Left lung (tissue), 10 donors: Measurements from ENCODE around the gene LIN9. TPM values are rescaled to one million over a fixed set of nuclear protein-coding genes. Genes with fewer than 3 reads are reported as not detected.

Experiments
- ATAC-seq: fragments of 200-7000 bp; cut with Tn5 transposase; one replicate; pipeline ENCODE4 v1.9.1; 2020; ENCODE audit warnings: moderate library complexity
- DNase-seq, 4 donors: peaks; one replicate each; pipeline ENCODE4 v3.0.0-alpha.2; 2013 to 2020
- H3K27ac ChIP-seq, 2 donors: fragments of 200-600 bp; sonication (generic) in 1 of 2; one replicate each; pipeline versions ENCODE4 v1.5.0 to v1.8.0; 2020 to 2021
- H3K27me3 ChIP-seq, 2 donors: fragments of 200-600 bp; sonication (generic) in 1 of 2; one replicate each; pipeline versions ENCODE4 v1.5.0 to v1.8.0; 2020 to 2021
- H3K36me3 ChIP-seq, 2 donors: fragments of 200-600 bp; sonication (generic) in 1 of 2; one replicate each; pipeline versions ENCODE4 v1.5.0 to v1.8.0; 2020 to 2021
- H3K4me1 ChIP-seq, 2 donors: fragments of 200-600 bp; one replicate each; pipeline ENCODE4 v1.8.0; 2021
- H3K4me3 ChIP-seq, 2 donors: fragments of 200-600 bp; sonication (generic) in 1 of 2; one replicate each; pipeline versions ENCODE4 v1.5.0 to v1.8.0; 2020 to 2021; ENCODE audit warnings: mild to moderate bottlenecking in 1 of 2
- H3K9me3 ChIP-seq, 2 donors: fragments of 200-600 bp; sonication (generic) in 1 of 2; one replicate each; pipeline versions ENCODE4 v1.5.0 to v1.8.0; 2020 to 2021
- intact Hi-C, 2 donors: fragments of 100-400 bp; cut with DNase I; formaldehyde crosslinking; loops; one replicate each; pipeline versions ENCODE4 v1.11.2 to v1.14.2; 2022
- polyA plus RNA-seq, 6 donors: library from polyadenylated mRNA; unstranded; fragments of 120-200 nt; gene quantifications; one replicate each; pipeline ENCODE4 v1.2.1, GENCODE V29; 2013; ENCODE audit not compliant: insufficient read length in 6 of 6
- total RNA-seq, 2 donors: library from RNA; stranded (reverse); fragmentation: NEBNext Ultra II Directional; extraction: Animal tissue kit (Norgen Biotek cat#: 25700); gene quantifications; one replicate each; pipeline ENCODE4 v1.2.1, GENCODE V29; 2021
- TF ChIP-seq, protein P1 (sequence below), 2 donors: fragments of 200-600 bp; sonication (generic) in 1 of 2; IDR thresholded peaks; one replicate each; pipeline versions ENCODE4 v1.5.0 to v1.8.0; 2021; ENCODE audit warnings: antibody characterized with exemption in 2 of 2
- donor health status: DM: no; HTN: yes; CAD: no.
- donor health status: DM: no; HTN: no; CAD: no.

Gene LIN9
- total and polyA plus RNA-seq, 8 donors: 3.7 to 14.7 (median 11.5) TPM

DNA sequence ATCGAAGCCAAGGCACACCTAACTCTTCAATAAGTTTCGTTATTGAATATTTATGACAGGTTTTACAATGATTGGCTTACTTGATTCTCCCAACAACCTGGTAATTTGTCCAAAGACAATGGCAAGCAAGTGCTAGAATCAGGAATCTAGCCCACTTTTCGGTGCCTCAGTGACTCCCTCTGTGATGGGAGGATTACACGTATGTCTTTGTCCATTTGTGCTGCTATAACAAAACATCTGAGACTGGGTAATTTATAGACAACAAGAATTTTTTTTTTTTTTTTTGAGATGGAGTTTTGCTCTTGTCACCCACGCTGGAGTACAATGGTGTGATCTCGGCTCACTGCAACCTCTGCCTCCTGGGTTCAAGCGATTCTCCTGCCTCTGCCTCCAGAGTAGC, 2.4 kb upstream of the LIN9 start:
- H3K27me3 ChIP-seq: peaks cover 0 to 3% of the 10 kb centered on the region in 2 donors
- H3K4me3 ChIP-seq: no peak overlapping the region
- TF ChIP-seq, protein P1, sequence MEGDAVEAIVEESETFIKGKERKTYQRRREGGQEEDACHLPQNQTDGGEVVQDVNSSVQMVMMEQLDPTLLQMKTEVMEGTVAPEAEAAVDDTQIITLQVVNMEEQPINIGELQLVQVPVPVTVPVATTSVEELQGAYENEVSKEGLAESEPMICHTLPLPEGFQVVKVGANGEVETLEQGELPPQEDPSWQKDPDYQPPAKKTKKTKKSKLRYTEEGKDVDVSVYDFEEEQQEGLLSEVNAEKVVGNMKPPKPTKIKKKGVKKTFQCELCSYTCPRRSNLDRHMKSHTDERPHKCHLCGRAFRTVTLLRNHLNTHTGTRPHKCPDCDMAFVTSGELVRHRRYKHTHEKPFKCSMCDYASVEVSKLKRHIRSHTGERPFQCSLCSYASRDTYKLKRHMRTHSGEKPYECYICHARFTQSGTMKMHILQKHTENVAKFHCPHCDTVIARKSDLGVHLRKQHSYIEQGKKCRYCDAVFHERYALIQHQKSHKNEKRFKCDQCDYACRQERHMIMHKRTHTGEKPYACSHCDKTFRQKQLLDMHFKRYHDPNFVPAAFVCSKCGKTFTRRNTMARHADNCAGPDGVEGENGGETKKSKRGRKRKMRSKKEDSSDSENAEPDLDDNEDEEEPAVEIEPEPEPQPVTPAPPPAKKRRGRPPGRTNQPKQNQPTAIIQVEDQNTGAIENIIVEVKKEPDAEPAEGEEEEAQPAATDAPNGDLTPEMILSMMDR (IDR thresholded peaks at IDR 0.05): no peak
- DNase-seq (no peak), ATAC-seq (no peak)
- intact Hi-C loops: no loop called here
- H3K36me3 ChIP-seq: no peaks in the 10 kb centered on the region
- H3K4me1 ChIP-seq: peaks cover 0 to 23% of the 10 kb centered on the region in 2 donors
- no peak overlapping the region for H3K27ac ChIP-seq
- H3K9me3 ChIP-seq: no peaks in the 10 kb centered on the region

GRCh38 chr1:226310637-226311195, 1.8 kb upstream of the LIN9 start:
- H3K4me1 ChIP-seq: peaks cover 0 to 23% of the 10 kb centered on the region in 2 donors
- no peak overlapping the region for H3K4me3 ChIP-seq
- no peak for ATAC-seq
- H3K36me3 ChIP-seq: no peaks in the 10 kb centered on the region
- no peak for DNase-seq
- peaks cover 0 to 3% of the 10 kb centered on the region in 2 donors for H3K27me3 ChIP-seq
- H3K27ac ChIP-seq: no peak overlapping the region
- no peaks in the 10 kb centered on the region for H3K9me3 ChIP-seq
- TF ChIP-seq, protein P1 (IDR thresholded peaks at IDR 0.05): no peak
- intact Hi-C loops: no loop called here

DNA sequence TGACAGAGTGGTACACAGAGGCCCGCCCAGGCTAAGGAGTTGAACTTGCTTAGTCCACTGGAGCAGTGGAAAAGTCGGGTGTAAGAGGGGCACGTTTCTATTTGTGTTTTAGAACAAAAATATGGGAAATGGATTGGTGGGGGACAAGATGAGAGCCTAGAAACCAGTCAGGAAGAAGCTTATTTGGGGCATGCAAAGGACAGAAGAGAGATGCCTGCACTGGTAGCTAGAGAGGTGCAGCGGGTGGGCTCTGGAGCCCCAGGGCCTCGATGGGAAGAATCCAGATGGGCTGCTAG, 1.2 kb upstream of the LIN9 start:
- no peaks in the 10 kb centered on the region for H3K36me3 ChIP-seq
- TF ChIP-seq, protein P1 (IDR thresholded peaks at IDR 0.05): no peak
- no peak overlapping the region for H3K27ac ChIP-seq
- peaks cover 0 to 3% of the 10 kb centered on the region in 2 donors for H3K27me3 ChIP-seq
- H3K4me1 ChIP-seq: peaks cover 0 to 23% of the 10 kb centered on the region in 2 donors
- H3K9me3 ChIP-seq: no peaks in the 10 kb centered on the region
- intact Hi-C loops: no loop called here
- DNase-seq: no peak
- no peak for ATAC-seq
- H3K4me3 ChIP-seq: no peak overlapping the region

GRCh38 chr1:226309398-226310244, 657 bp upstream of the LIN9 start:
- Histone ChIP-seq H3K27me3 (peaks cover 0 to 3% of the 10 kb centered on the region in 2 donors), H3K27ac (peak overlapping the region; percentile 36 to 58), H3K36me3 (no peaks in the 10 kb centered on the region), H3K9me3 (no peaks in the 10 kb centered on the region), H3K4me1 (peaks cover 0 to 23% of the 10 kb centered on the region in 2 donors), H3K4me3 (peak overlapping the region; percentile 79 to 93)
- TF ChIP-seq, protein P1 (IDR thresholded peaks at IDR 0.05): no peak
- DNase-seq: peak in 1 of 4 donors; percentile 31
- intact Hi-C loops: no loop called here
- peak; percentile 22 for ATAC-seq

DNA sequence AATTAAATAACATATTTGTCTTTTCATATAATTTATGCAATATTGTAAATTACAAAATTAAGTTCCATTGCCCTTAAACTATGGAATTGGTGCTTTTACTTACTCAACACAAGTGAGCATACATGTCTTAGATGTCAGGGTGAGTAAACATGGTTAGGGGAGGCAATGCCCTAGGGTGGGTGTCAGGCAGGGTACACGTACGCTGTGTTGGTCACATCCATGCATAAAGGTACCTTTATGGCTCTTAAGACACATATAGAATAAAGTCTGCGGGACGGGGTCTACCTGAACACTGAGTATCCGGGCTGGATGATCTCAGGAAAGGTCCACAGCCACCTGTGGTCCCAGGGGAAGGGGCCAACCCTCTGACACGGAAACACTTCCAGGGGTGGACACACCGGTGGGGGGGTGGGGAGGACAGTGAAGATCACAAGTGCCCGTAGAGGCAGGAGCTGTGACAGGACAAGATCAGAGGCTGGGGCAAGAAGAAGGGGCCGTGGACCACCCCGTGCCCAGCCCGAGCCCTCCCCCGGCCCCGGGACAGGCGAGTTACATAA, 720 bp downstream of the LIN9 start:
- peak overlapping the region; percentile 79 to 93 for H3K4me3 ChIP-seq
- H3K36me3 ChIP-seq: no peaks in the 10 kb centered on the region
- H3K27me3 ChIP-seq: peaks cover 0 to 3% of the 10 kb centered on the region in 2 donors
- peak in 2 of 4 donors; percentile 11 to 35 for DNase-seq
- H3K4me1 ChIP-seq: peaks cover 0 to 23% of the 10 kb centered on the region in 2 donors
- H3K9me3 ChIP-seq: no peaks in the 10 kb centered on the region
- peak overlapping the region; percentile 57 to 71 for H3K27ac ChIP-seq
- intact Hi-C loops: no loop called here
- TF ChIP-seq, protein P1 (IDR thresholded peaks at IDR 0.05): no peak
- ATAC-seq: no peak
